Amniotic epithelial cell (primary cell): Measurements from ENCODE around the gene NINL.
"Not testable (repeated sequence)": the region's sequence is repeated elsewhere in the genome, so short reads cannot be mapped to it uniquely, and the experiment has no call there.

ENCODE experiments used
- DNase-seq: peaks from one replicate; pipeline ENCODE4 v3.0.0-alpha.2; 2010; ENCODE audit warnings: low read depth

NINL gene

GRCh38 chr20:25584905-25585704 is at the start of gene NINL:
Gene NINL, minus strand, starts transcription at chr20:25585531. Its CDS starts 58,944 bp downstream, at chr20:25526587.
- peak; percentile 49 for DNase-seq

GRCh38 chr20:25632940-25633790 is 47.8 kb upstream of the NINL start:
- no peak for DNase-seq

DNA sequence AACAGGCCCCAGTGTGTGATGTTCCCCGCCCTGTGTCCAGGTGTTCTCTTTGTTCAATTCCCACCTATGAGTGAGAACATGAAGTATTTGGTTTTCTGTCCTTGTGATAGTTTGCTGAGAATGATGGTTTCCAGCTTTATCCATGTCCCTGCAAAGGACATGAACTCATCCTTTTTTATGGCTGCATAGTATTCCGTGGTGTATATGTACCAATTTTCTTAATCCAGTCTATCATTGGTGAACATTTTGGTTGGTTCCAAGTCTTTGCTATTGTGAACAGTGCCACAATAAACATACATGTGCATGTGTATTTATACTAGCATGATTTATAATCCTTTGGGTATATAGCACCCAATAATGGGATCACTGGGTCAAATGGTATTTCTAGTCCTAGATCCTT is 45.3 kb upstream of the NINL start:
- DNase-seq, result not testable (repeated sequence)

GRCh38 chr20:25629816-25630499 is 44.6 kb upstream of the NINL start:
- no peak for DNase-seq

GRCh38 chr20:25626779-25627178 is 41.4 kb upstream of the NINL start:
- DNase-seq, result no peak

- DNase-seq, result peak; percentile 26
These were observed 39.2 kb upstream of the NINL start for GRCh38 chr20:25624500-25624939.

DNA sequence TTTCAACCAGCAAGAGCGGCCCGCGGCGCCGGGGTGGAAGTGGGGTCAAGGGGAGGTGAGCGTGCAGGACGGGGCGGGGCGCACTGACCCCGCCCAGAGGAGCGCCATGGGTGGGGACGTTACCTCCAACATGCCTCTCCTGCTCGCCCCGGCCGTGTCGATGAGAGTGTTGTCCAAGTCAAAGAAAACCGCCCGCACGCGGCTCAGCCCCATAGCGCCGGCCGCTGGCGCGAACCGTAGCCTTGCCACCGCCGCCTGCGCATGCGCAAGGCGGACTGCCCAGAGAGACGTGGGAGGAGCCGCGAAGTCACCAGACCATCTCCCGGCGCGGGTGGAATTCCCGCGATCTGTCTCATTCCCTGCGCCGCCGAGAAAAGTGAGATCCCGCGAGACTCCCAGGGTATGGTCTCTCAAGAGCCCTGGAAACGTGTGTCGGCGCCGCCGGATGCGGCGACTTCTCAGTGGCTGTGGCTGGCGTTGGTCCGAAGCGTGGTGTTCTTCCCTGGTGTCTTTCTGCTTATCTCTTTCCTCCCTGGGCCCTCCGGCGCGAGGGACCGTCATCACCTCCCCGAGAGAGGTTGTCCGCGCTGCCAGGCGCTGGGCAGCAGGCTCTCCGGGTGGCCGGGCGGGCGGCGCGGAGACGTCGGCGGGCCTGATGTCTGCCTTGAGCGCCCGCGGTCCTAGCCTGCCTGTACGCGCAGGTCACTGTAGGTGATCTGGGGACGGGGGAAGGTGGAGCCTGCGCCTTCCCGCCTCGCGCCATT is 38.6 kb upstream of the NINL start, which contains the start of gene NANP:
Gene NANP, minus strand, starts transcription at position 279 of the 764 bp plus-strand sequence. Its CDS starts 66 bp downstream, at position 213.
- DNase-seq, result peak; percentile 96

GRCh38 chr20:25623225-25623735 is 37.9 kb upstream of the NINL start:
- peak; percentile 39 for DNase-seq

DNA sequence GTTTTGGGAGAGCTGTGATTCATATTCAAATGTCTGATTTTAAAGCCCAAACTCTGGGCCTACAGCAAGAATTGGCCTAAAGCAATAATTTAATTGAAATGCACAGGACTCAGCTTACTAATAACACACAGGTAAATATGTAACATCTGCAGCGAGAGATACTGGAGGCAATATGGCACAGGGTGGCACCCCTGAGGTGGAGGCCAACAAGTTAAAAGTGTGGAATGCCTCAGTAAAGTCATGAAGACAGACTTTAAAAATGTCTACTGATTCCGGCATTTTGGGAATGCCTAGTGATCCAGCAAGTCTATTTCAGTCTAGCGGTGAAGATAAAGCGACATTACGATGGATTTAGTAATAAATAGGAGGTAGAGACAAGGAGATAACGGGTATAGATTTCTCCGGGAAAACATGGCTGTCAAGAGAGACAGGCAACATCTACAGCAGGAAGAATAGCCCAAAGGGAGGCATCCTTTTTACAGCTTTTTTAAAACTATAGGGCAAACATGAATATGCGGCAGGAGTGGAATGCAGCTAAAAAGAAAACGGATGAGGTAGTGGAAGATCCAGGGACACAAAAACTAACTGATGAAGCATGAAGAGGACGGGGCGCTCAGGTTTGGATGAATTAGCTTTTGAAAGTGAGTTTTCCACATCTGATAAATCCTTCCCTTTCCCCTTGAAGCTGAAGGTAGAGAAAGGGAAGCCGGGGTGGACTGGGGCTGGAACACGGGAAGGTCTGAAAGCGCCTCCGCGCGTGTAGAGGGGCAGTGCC is 37.3 kb upstream of the NINL start:
- peak; percentile 20 for DNase-seq

GRCh38 chr20:25622049-25622448 is 36.7 kb upstream of the NINL start:
- DNase-seq, result no peak

DNA sequence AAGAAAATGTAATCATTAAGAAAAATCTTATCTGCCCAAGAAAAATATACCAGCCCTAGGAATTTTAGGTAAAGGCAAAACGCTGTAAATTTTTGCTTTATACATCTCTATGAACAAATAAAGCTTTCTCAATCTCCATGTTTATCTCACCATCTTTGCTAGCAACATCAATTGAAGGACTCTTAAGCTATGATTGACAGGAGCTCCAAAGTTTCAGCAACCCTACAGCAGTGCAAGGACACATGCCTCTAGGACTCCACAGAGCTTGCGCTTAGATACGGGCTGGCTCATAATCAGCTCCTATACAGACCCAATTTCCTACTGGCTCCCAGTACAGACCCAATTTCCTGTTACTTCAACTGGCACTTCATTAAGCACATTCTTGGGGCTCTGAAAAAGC is 34.2 kb upstream of the NINL start:
- no peak for DNase-seq

DNA sequence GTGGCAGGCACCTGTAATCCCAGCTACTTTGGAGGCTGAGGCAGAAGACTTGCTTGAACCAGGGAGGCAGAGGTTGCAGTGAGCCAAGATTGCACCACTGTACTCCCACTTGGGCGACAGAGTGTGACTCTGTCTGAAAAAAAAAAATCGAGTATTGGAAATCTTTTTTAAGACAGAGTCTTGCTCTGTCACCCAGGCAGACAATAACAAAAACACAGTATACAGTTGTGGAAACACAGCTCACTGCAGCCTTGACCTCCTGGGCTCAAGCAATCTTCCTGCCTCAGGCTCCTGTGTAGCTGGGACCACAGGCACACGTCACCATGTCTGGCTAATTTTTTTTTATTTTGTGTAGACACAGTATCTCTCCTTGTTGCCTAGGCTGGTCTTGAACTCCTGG is 23.4 kb upstream of the NINL start:
- no peak for DNase-seq

DNA sequence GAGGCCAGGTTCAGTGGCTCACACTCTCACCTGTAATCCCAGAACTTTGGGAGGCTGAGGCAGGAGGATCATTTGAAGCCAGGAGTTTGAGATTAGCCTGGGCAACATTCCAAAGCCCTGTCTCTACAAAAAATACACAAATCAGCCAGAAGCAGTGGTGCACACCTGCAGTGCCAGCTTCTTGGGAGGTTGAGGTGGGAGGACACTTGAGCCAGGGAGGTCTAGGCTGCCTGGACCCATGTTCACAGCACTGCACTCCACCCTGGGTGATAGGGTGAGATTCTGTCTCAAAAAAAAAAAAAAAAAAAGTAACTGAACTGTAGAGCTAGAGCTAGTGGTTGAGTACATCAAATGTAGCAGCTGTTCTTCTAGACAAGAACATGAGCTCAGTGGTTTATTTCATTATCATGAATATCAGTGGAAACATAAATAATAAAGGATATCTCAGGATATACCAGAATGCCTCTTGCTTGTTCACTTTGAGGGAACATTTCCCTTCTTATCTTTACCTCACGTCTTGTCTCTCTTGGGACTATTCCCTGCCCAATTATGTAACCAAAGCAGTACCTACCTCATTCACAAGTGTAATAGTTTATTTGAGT is 20.9 kb upstream of the NINL start:
- DNase-seq, result peak; percentile 27

DNA sequence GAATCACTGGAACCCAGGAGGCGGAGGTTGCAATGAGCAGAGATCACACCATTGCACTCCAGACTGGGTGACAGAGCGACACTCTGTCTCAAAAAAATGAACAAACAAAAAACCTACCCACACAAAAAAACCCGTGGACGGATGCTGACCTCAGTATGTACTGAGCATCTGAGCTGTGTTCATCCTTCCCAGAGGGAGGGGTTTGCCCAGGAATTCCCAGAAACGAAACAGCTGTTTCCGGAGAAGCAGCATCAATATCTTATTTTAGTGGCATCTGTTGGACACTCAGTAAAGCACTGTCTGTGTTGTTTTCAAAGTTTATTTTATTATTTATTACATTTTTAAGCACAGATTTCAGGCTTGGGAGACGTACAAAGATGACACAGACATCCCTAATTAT is 19.8 kb upstream of the NINL start:
- DNase-seq, result no peak

- DNase-seq, result no peak
These were observed 19.3 kb upstream of the NINL start for GRCh38 chr20:25604611-25605010.

- DNase-seq, result not testable (repeated sequence)
These were observed 17.6 kb upstream of the NINL start for GRCh38 chr20:25602914-25603309.

- DNase-seq, result not testable (repeated sequence)
These were observed 17.0 kb upstream of the NINL start for GRCh38 chr20:25602191-25602913.

DNA sequence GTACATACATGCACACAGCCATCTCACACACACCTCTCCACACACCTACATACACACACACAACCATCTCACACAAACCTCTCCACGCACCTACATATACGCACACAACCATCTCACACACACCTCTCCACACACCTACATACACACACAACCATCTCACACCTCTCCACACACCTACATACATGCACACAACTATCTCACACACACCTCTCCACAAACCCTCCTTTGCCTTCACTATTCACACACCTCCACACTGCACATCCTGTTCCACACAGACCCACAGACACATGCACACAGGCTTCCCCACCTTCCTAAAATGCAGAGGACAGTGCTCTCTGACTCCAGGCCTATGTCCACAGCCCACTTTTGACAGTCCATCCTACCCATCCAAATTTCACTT is 16.3 kb upstream of the NINL start:
- DNase-seq, result no peak

- peak; percentile 63 for DNase-seq
These were observed 15.3 kb upstream of the NINL start for GRCh38 chr20:25600632-25601031.
